ENCODE measurements around the gene VSTM2B.
"Not testable (repeated sequence)": the region's sequence is repeated elsewhere in the genome, so short reads cannot be mapped to it uniquely, and the experiment has no call there.

VSTM2B gene

DNA sequence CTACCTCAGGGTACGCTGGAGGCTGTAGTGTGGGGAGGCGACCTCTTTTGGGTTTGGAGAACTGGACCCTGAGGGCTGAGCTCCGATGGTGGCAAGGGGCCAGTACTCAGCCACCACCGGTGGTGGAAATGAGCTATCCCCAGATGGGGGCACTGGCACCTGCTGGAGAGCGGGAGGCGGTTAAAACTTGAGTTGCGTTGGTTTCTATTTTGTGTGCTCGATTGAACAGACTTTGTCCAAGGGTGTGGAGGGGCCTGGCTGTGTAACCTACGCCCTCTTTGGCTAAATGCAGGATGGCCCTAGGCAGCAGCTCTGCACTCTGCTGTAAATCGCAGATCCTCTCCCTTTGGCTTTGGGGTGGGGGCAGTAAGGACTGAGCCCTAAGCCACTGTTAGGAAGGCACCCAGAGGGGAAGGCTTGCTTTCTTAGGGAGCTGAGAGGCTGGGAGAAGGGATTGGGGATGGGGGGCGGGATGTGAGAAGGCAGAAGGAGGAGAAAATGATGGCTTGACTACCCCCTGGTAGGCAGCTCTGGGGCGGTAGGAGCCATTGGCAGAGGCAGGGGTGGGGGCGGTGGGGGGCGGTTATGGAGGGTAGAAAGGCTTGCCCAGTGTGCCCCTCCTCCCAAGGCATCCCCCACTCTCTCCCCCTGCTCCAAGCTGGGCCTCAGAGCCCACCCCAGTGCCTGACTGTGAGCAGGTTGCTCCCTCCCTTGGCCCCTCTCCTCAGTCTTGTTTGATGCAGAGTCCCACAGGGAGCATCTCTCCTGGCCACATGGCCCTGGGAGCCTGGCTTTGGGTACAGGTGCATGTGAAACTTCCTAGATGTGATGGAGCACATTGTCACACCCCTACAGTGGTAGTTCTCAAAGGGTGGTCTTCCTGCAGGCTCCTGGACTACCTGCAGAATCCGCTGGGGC, 5.0 kb downstream of the VSTM2B start:
- no peak for DNase-seq (ENCODE audit: low spot score)

DNA sequence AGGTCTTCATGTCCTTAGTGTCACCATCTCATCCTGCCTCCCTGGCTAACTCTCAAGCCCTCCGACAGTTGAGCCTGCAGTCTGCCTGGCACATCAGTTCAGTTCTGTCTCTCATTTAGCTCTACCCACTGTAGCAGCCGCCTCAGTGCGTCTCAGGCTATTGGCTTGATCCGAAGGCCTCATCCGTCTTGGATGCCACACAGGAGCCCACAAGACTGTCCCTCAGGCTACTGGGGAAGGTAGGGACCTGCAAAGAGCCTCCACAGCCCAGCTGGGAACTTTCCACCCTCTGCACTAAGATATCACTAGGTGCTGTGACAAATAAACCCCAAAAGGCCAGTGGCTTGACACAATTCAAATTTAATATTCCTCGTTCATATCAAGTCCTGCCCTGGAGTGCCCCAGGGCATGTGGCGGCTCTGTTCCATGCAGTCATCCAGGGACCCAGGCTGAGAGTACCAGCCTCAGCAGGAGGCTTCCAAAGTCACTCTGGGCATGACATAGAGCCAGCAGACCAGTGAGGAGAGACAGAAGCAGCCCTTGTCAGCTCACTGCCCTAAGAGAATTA, 5.7 kb downstream of the VSTM2B start:
- DNase-seq (ENCODE audit: low spot score) = no peak

DNA sequence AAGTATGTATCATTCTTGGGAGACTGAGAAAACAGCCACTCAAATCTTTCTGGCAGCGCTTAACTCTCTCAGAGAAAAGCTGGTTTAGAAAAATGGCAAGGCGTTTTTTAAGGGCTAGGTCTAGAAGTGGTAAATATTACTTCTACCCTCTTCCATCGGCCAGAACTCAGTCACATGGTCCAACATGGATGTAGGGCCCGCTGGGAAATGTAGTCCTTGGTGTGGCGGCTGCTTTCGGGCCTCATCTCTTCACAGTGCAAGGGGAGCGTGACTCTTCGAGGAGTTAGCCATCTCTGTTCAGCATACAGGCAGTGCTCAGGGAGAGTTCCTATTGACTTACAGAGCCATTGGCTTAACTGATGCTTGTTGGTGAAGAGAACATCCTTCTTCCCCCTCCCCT, 6.3 kb downstream of the VSTM2B start:
- DNase-seq (ENCODE audit: low spot score) = no peak

DNA sequence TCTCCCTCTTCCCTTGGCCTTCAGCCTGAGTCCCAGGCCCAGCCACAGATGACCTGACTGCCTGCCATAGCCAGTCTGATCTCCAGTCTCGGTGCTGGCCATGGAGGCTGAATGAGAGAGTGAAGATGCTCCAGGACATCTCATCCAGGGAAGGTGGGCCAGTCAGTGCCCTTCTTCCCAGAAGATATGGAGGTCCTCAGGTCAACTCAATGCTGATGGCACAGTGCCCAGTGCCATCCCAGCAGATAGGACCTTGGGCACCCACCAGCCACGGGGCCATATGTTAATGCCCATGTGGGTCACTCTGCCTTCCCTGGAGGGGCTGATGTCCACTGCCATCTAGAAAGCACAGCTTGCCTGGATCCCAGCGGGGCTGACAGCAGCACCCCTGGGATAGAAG, 7.2 kb downstream of the VSTM2B start:
- no peak for DNase-seq (ENCODE audit: low spot score)

DNA sequence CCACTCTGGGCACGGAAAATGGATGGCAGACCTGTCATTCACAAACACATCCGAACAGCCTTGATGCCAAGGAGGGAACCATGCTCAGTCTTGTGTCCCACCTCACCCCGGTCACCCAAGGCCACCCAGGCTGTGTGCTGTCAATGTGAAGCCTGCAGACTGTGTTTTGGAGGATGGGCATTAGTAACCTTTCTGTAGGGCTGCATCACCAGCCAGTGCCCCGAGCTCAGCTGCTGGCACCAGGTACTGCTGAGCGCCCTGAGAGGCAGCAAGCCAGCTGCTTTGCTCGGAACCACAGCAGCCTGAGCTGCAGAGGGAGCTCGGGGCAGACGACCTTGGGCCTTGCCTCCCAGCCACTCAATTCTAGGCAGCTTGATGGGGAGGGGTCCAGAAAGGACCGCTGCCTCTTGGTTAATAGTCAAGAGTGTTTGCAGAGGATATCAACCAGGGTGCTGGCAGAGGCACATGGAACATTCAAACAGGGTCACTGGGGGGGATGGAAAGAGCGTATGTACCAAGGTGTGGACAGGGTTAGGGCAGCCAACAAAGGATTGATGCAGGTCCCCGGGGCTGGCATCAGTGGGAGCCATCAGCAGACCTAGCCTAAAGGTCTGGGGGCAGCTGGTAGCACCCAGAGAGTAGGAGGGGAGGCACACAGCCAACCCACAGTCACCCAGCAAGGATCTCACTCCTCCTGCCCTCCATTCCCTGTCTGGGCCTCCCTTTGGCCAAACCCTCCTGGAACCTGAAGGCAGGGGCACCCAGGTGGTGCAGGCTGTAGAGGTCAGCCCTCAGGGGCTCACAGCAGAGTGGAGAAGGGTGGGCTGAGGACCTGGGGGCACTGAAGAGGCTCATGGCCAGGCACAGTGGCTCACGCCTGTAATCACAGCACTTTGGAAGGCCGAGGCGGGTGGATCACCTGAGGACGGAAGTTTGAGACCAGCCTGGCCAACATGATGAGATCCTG, 8.1 kb downstream of the VSTM2B start:
- no peak for DNase-seq (ENCODE audit: low spot score)

DNA sequence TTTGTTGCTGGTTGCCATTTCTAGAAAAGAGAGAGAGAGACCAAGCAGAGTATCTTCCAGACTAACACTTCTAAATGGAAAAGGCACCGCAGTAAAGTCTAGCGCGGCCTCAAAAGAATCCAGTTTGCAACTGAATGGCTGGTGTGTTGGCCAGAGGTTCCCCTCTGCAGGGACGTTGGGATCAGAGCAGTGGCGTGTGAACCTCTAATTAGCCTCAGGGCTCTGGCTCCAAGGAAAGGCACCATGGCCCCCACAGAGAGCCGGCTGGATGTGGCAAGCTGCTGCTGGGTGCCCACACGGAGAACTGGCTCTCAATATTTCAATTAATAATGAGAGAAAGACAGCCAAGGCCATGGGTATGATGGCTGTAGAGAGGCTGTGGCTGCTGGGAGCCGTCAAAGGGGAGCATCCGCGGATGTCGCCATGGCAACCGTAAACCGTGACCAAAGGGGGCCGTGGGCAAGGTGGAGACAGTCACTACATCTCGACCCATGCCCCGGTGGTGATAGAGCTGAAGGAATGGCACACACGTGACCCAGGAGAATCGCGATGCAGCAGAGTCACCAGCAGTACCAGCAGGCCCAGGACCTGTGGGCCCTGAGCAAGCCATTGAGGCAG, 9.5 kb downstream of the VSTM2B start:
- no peak for DNase-seq (ENCODE audit: low spot score)

DNA sequence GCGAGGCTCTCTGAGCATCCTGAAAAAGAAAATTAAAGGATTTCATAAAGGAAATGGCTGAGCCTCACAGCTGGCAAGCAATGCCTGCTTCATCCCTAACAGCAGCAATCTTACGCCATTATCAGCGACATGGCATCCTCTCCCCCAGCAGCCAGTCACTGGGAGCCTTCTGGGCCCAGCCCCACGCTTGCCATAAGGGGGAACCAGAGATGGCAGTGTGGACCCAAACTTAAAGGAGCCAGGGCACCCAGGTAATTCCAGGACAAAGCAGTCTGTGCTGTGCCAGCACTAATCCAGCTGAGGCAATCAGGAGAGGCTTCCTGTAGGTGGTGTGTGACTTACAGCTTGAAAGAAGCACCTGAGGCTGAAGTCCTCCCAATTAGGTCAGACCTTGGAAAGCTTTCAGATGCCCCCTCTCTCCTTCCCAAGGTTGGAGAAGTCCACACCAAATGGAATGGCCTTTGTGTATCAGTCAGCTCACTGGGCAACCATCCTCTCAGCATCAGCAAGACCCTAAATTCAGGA, 10.3 kb downstream of the VSTM2B start:
- DNase-seq (ENCODE audit: low spot score) = no peak

DNA sequence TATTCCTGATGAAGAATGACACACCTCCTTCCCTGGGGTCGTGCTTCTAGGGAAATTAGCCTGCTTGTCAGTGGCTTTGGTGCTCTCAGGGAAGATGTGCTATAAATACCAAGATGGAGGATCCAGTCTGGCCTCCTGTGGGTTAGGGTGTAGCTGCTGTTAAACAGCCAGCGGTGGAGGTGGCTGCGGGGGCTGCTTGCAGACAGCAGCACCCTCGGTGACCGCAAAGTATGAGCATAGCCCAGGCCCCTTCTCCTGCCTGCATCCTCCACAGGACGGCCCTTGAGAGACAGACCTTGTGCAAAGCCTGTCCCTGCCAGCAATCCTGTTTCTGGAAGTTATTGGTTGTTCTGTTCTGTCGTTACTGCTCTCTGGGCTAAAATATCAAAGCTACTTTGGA, 11.4 kb downstream of the VSTM2B start:
- no peak for DNase-seq (ENCODE audit: low spot score)

DNA sequence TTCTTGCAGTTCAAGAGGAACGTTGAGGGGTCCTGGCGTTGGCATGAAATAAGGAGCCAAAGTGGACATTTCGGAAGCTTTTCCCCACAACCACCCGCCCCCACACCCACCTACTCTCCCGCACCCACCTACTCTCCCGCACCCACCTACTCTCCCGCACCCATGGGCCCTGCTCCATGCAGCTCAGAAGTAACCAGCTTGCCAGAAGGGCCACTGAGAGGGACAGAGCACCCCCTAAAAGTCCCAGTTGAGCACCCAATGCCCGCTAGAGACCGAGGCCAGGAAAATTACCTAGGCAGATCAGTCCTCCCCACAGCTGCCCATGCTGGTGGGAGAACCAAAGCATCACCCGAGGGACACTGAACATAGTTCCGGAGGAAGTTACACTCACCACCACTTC, 11.8 kb downstream of the VSTM2B start:
- no peak for DNase-seq (ENCODE audit: low spot score)

DNA sequence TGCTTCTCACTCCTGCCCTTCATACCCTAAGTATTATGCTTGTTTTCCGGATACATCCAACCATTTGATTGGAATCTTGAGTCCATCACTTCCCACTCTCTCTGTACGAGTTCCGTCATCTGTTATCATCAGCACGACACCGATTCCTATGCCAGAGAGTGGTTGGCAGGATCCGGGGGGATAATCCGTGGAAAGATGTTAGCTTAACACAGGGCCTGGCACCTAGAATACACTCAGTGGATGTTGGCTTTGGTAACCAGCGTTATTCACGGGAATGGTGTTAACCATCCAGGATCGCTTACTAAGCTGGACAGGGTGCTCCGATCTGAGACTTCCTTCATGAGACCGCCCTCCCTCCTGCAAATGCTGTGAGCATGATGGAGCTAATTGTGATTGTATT, 12.4 kb downstream of the VSTM2B start:
- no peak for DNase-seq (ENCODE audit: low spot score)

DNA sequence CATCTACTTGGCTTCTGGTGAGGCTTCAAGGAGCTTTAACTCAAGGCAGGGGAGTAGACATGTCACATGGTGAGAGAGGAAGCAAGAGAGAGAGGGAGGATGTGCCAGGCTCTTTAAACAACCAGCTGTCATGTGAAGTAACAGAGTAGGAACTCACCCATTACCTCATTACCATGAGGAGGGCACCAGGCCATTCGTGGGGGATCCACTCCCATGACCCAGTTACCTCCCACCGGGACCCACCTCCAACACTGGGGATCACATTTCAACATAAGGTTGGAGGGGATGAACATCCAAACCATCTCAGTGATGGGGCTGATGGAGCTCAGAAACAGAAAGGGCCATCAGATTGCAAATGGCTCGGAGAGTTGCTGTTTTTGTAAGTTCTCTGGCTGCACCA, 12.9 kb downstream of the VSTM2B start:
- DNase-seq (ENCODE audit: low spot score) = no peak

DNA sequence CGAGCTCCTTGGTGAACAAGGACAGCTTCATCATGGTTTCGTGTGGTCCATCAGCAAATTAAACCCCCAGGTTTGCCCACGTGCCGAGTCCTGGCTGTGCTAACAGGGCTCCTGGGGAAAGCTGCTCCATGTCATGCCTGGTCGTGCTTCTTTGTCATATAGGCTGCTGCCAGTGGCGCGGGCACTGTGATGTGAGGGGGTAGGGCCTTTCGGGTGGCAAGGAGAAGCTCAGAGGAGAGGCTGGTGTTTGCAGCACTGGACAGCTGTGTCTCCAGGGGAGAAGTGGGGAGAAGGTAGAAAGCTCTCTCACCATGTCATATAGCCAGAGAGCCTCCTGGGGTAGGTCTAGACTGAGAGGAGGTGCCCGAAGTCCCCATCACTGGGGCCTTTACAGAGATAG, 13.3 kb downstream of the VSTM2B start:
- no peak for DNase-seq (ENCODE audit: low spot score)

DNA sequence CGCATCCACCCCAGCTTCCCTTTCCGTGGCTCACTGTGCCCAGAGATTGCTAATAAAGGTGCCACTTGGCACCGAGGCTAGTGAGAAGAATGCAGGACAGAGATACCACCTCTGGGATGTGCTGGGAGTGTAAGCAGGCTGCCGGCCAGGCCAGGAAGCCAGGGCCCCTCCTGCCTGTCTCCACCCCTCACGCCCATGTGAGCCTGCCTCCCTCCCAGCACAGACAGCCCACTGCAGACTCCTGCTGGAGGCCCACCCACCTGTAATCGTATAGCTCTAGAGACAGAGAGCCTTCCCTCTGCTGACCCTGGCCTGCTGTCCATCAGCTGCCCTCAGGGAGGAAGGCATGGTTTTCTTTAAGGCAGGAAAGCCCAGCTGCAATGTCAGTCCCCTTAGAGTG, 13.9 kb downstream of the VSTM2B start:
- no peak for DNase-seq (ENCODE audit: low spot score)

DNA sequence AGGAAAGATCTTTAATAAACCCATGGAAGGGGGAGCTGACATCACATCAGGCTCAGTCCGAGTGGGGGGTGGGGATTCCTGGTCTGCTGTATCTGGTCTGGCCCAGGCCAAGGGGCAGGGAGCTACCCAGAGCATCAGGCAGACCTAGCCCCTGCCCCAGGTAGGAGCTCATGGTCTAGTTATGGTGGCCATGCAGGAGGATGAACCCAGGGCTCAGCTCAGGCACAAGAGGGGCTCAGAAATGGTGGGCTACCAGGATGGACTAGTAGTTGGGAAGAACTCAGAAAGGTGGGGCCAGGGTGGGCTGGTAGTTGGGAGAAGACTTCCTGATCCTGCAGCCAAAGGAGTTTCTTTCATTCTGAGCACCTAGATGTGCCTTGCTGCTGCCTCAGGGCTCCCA, 14.3 kb downstream of the VSTM2B start:
- no peak for DNase-seq (ENCODE audit: low spot score)

DNA sequence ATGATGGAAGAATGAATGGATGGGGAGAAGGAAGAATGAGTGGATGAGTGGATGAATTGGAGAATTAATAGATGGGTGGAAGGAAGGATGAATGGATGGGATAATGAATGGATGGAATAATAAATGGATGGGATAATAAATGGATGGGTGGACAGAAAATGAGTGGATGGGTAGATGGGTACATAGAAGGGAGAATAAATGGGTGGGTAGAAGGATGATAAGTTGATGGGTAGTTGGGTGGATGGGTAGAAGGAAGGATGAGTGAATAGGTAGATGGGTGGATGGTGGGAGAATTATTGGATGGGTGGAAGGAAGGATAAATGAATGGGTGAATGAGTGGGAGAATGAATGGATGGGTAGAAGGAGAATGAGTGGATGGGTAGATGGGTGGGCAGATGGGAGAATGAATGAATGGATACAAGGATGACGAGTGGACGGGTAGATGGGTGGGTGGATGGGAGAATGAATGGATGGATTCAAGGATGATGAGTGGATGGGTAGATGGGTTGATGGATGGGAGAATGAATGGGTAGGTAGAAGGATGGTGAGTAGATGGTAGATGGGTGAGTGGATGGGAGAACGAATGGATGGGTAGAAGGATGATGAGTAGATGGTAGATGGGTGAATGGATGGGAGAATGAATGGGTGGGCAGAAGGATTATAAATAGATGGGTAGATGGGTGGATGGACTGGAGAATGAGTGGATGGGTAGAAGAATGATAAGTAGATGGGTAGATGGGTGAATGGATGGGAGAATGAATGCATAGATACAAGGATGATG, 15.9 kb downstream of the VSTM2B start:
- DNase-seq (ENCODE audit: low spot score) = no peak

DNA sequence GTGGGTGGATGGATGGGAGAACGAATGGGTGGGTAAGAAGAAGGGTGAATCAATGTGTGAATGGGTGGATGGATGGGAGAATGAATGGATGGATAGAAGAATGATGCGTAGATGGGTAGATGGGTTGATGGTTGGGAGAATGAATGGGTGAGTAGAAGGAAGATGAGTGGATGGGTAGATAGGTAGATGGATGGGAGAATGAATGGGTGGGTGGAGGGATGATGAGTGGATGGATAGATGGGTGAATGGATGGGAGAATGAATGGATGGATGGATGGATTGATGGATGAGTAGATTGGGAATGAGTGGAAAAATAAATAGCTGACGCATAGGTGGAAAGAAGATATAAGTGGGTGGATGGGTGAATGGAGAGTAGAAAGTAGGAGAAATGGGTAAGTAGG, 16.5 kb downstream of the VSTM2B start:
- DNase-seq (ENCODE audit: low spot score) = no peak

DNA sequence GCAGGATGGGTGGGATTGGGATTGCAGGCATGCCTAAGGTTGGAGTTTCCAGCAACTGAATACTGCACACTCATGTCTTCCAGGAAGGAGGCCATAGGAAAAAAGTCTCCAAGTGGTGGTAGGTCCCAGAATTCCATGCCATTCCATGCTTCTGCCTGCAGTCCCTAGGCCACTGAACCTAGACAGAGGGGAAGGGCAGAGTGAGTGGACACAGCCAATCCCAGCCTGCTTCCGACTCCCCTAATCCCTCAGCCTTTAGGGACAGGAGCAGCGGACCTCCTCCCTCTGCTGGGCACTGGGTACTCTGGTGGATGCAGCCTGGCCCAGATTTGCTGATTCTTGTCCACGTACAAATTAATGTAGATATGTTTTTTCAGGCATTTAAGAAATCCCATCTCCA, 17.0 kb downstream of the VSTM2B start:
- no peak for DNase-seq (ENCODE audit: low spot score)

DNA sequence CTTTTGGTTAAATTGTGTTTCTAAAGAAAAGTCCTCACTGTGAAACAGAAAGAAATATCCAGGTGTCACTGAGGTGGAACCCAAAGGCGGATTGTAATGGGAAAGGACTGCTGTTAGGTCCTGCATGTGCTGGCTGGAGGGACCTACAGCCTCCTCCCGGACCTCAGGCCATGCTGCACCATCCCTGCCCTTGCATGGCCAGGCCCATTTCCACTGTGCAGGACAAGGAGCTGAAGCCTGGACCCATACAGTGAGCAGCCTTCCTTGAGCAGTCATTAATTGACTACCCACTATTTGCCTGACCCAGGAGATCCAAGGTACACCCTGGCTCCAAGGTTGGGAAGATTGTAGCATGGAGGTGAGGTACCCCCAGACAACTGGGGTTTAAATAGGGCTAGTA, 17.6 kb downstream of the VSTM2B start:
- no peak for DNase-seq (ENCODE audit: low spot score)

DNA sequence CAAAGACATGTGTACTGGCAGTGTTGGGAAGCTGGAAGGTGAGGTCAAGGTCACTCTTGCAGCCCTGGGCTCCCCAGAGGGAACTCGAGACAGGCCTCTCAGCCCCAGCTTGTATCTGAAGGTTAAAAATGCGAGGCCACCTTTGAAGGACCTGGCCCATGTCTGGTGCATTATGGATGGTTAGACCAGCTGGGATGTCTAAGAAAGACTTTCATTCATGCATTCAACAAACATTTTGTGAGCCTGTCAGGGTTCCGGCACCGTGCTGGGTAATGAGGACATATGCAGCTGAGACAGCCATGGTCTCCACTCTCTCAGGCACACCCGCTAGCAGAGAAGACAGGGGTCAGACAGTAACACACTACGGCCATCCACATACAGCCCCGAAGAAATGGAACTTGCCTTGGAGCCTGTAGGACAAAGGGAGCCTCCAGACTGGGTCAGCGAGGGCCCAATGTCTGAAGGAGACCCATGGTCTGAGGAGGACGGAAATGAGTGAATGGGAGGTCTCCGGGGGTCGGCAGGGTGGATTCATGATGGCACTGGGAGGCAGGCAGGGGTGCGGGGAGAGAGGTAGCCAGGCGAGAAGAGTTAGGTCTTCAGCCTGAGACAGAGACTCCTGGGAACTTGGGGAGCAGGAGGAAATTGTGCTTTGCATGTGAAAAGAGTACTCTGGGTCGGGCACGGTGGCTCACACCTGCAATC, 19.0 kb downstream of the VSTM2B start:
- no peak for DNase-seq (ENCODE audit: low spot score)

DNA sequence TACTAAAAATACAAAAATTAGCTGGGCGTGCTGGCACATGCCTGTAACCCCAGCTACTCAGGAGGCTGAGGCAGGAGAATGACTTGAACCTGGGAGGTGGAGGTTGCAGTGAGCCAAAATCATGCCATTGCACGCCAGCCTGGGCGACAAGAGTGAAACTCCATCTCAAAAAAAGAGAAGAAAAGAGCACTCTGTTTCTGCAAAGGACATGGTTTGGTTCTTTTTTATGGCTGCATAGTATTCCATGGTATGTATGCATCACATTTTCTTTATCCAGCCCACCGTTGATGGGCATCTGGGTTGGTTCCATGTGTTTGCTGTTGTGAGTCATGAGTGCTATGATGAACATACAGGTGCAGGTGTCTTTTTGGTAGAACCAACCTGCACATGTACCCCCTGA, 19.7 kb downstream of the VSTM2B start:
- DNase-seq (ENCODE audit: low spot score) = not testable (repeated sequence)
